ENCODE data around the gene MOGAT1. TPM values are rescaled to one million over a fixed set of nuclear protein-coding genes. Genes with fewer than 3 reads are reported as not detected.

Gene MOGAT1
- total RNA-seq, 1 experiment from 2014 or later: 0.22 TPM

DNA sequence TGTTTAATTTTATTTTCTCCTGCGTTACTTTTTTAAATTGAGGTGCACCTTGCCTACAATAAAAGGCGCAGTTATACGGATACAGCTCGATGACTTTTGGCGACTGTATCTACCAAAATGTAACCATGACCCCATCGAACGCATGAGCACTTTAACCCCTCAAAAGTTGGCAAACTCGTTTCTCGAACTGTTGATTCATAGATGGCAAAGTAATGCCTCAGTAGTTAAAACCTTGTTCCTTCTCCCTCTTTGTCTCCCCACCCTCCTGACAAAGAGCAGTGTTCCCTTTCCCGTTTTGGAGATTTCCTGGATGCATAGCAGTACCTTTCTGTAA, 577 bp downstream of the MOGAT1 start:
- no peaks in the 10 kb centered on the region for H3K36me3 ChIP-seq (ENCODE audit: control insufficient read depth in 1 of 2, insufficient read depth in 2 of 2, low read length in 2 of 2)
- H3K4me3 ChIP-seq (replicated peaks in 1 of 2; ENCODE audit: low read depth in 1 of 2, low read length in 2 of 2): no peak overlapping the region
- ChIA-PET CTCF (no interaction called here), RAD21 (ENCODE audit: low non-redundant PET in 1 of 2, low total read pairs in 2 of 2, uncharacterized antibody in 2 of 2, unreplicated experiment in 2 of 2) (no interaction called here), POLR2A (no interaction called here)
- BruUV-seq (replicated peaks): no TSS peak
- no peaks in the 10 kb centered on the region for H3K4me1 ChIP-seq (ENCODE audit: control insufficient read depth in 1 of 2, insufficient read depth in 2 of 2, low read length in 2 of 2)
- TF ChIP-seq SRF (IDR thresholded peaks at IDR 0.05; ENCODE audit: low read depth) (no peak), FOSL1 (IDR thresholded peaks at IDR 0.05; ENCODE audit: low read depth) (no peak), JUND (IDR thresholded peaks at IDR 0.05) (no peak), SIN3A (IDR thresholded peaks at IDR 0.05; ENCODE audit: low read depth) (no peak), CEBPB (IDR thresholded peaks at IDR 0.05; ENCODE audit: low read depth) (no peak), POLR2A (IDR thresholded peaks at IDR 0.05; ENCODE audit: borderline replicate concordance, extremely low read depth, insufficient read depth, insufficient read length) (no peak), YY1 (IDR thresholded peaks at IDR 0.05; ENCODE audit: extremely low read depth, insufficient replicate concordance, low read depth, low read length) (no peak), MAX (IDR thresholded peaks at IDR 0.05) (no peak)
- TF ChIP-seq, protein P1, sequence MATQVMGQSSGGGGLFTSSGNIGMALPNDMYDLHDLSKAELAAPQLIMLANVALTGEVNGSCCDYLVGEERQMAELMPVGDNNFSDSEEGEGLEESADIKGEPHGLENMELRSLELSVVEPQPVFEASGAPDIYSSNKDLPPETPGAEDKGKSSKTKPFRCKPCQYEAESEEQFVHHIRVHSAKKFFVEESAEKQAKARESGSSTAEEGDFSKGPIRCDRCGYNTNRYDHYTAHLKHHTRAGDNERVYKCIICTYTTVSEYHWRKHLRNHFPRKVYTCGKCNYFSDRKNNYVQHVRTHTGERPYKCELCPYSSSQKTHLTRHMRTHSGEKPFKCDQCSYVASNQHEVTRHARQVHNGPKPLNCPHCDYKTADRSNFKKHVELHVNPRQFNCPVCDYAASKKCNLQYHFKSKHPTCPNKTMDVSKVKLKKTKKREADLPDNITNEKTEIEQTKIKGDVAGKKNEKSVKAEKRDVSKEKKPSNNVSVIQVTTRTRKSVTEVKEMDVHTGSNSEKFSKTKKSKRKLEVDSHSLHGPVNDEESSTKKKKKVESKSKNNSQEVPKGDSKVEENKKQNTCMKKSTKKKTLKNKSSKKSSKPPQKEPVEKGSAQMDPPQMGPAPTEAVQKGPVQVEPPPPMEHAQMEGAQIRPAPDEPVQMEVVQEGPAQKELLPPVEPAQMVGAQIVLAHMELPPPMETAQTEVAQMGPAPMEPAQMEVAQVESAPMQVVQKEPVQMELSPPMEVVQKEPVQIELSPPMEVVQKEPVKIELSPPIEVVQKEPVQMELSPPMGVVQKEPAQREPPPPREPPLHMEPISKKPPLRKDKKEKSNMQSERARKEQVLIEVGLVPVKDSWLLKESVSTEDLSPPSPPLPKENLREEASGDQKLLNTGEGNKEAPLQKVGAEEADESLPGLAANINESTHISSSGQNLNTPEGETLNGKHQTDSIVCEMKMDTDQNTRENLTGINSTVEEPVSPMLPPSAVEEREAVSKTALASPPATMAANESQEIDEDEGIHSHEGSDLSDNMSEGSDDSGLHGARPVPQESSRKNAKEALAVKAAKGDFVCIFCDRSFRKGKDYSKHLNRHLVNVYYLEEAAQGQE (IDR thresholded peaks at IDR 0.05; ENCODE audit: low read depth): no peak
- TF ChIP-seq, protein P2, sequence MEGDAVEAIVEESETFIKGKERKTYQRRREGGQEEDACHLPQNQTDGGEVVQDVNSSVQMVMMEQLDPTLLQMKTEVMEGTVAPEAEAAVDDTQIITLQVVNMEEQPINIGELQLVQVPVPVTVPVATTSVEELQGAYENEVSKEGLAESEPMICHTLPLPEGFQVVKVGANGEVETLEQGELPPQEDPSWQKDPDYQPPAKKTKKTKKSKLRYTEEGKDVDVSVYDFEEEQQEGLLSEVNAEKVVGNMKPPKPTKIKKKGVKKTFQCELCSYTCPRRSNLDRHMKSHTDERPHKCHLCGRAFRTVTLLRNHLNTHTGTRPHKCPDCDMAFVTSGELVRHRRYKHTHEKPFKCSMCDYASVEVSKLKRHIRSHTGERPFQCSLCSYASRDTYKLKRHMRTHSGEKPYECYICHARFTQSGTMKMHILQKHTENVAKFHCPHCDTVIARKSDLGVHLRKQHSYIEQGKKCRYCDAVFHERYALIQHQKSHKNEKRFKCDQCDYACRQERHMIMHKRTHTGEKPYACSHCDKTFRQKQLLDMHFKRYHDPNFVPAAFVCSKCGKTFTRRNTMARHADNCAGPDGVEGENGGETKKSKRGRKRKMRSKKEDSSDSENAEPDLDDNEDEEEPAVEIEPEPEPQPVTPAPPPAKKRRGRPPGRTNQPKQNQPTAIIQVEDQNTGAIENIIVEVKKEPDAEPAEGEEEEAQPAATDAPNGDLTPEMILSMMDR (IDR thresholded peaks at IDR 0.05 in 2 of 3, conservative IDR thresholded peaks at IDR 0.05 in 1 of 3; ENCODE audit: borderline replicate concordance in 1 of 3, insufficient read depth in 1 of 3, low read depth in 2 of 3, low read length in 2 of 3): no peak
- H3K9ac ChIP-seq (ENCODE audit: low read length): no peak overlapping the region
- intact Hi-C loops (cut with micrococcal nuclease): no loop called here
- no peaks in the 10 kb centered on the region for H3K9me3 ChIP-seq (ENCODE audit: control insufficient read depth in 1 of 2, insufficient read depth in 1 of 2, low read depth in 1 of 2, low read length in 2 of 2)
- no peak overlapping the region for H3K4me2 ChIP-seq (ENCODE audit: low read length)
- no peak for ATAC-seq
- no peaks in the 10 kb centered on the region for H3K9me2 ChIP-seq (ENCODE audit: insufficient read depth)
- no peak overlapping the region for H2AFZ ChIP-seq (ENCODE audit: low read depth, low read length, poor library complexity, severe bottlenecking)
- H3K27ac ChIP-seq (ENCODE audit: low read depth, low read length): no peak overlapping the region
- no peaks in the 10 kb centered on the region for H4K20me1 ChIP-seq (ENCODE audit: insufficient read depth)
- no peaks in the 10 kb centered on the region for H3K79me2 ChIP-seq (ENCODE audit: insufficient read depth, low read length)
- no peak for DNase-seq (ENCODE audit: low read depth, low spot score)
- H3K27me3 ChIP-seq (ENCODE audit: insufficient read depth, low read length): no peaks in the 10 kb centered on the region

Data from HCT116 (cell line).